ENCODE measurements around the gene UQCC5.

UQCC5 gene

DNA sequence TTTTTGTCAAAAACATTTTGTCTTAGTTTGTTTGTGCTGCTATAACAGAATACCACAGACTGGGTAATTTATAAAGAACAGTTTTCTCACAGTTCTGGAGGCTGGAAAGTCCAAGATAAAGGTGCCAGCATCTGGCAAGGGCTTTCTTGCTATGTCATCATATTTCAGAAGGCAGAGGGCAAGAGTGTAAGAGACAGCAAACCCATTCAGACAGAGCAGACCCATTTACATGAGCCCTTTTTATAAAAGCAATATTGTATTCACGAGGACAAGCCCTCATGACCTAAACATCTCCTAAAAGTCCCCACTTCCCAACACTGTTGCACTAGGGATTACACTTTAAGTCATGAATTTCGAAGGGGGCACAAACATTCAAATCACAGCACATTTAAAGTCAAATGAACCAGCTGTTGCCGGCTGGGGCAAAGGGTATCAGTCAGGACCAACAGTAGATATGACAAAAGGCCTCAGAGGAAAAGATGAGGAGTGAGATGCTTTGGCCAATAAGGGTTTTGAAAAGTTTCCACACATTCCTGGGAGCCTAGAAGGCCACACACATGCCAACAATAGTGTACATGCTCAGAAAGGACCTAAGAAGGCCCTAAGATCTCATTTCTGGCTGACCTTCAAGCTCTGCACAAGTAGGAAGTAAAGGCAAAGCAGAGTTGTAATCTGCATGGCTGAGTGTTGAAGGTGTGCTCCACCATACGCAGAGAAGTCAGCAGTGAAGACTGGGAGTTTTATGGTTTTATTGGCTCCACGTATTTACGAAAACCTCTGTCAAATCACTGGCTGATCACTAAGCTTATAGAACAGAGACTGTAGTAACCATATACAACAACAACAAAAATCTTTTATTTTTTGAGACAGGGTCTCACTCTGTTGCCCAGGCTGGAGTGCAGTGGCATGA is 37.9 kb downstream of the UQCC5 start:
- DNase-seq: no peak

All from SIG-M5 (cell line).